Subcutaneous adipose tissue (tissue), 4 donors: Measurements from ENCODE around the gene IL1RAP. TPM values are rescaled to one million over a fixed set of nuclear protein-coding genes. Genes with fewer than 3 reads are reported as not detected.

Experiments
- CTCF ChIP-seq: fragments of 450-650 bp; IDR thresholded peaks from one replicate; pipeline ENCODE4 v1.5.1; 2016; ENCODE audit warnings: low read depth, mild to moderate bottlenecking, control low read depth, antibody characterized with exemption, moderate library complexity
- total RNA-seq, 4 donors: library from RNA; depleted of rRNA; stranded (reverse); fragments of >200 nt; gene quantifications; one replicate each; pipeline ENCODE4 v1.1.0, GENCODE V29; 2016

Gene IL1RAP
- total RNA-seq, 4 donors from 2014 or later: 4.7 to 18.9 (median 9.7) TPM

- no peak for TF ChIP-seq CTCF
Observed at GRCh38 chr3:190525634-190526033, 11.7 kb downstream of the IL1RAP start.

- TF ChIP-seq CTCF: no peak
Observed at GRCh38 chr3:190526787-190527762, 13.2 kb downstream of the IL1RAP start.

- TF ChIP-seq CTCF: no peak
Observed at GRCh38 chr3:190528706-190529105, 14.8 kb downstream of the IL1RAP start.

GRCh38 chr3:190531406-190531805, 17.5 kb downstream of the IL1RAP start:
- no peak for TF ChIP-seq CTCF

- no peak for TF ChIP-seq CTCF
Observed at GRCh38 chr3:190532731-190533203, 18.9 kb downstream of the IL1RAP start.

GRCh38 chr3:190533511-190534281, 19.8 kb downstream of the IL1RAP start:
- TF ChIP-seq CTCF: no peak

GRCh38 chr3:190534386-190534785, 20.5 kb downstream of the IL1RAP start:
- no peak for TF ChIP-seq CTCF
